Bladder microvascular endothelial cell (primary cell): ENCODE results near the gene ZFP37. TPM values are rescaled to one million over a fixed set of nuclear protein-coding genes. Genes with fewer than 3 reads are reported as not detected.

Experiments used
- total RNA-seq: library from RNA; depleted of rRNA; stranded (reverse); fragments of >200 nt; gene quantifications from 2 replicates; pipeline ENCODE4 v1.2.3, GENCODE V29; 2014

The ZFP37 gene
- 0.49 and 1.4 TPM in 2 replicates for total RNA-seq

DNA sequence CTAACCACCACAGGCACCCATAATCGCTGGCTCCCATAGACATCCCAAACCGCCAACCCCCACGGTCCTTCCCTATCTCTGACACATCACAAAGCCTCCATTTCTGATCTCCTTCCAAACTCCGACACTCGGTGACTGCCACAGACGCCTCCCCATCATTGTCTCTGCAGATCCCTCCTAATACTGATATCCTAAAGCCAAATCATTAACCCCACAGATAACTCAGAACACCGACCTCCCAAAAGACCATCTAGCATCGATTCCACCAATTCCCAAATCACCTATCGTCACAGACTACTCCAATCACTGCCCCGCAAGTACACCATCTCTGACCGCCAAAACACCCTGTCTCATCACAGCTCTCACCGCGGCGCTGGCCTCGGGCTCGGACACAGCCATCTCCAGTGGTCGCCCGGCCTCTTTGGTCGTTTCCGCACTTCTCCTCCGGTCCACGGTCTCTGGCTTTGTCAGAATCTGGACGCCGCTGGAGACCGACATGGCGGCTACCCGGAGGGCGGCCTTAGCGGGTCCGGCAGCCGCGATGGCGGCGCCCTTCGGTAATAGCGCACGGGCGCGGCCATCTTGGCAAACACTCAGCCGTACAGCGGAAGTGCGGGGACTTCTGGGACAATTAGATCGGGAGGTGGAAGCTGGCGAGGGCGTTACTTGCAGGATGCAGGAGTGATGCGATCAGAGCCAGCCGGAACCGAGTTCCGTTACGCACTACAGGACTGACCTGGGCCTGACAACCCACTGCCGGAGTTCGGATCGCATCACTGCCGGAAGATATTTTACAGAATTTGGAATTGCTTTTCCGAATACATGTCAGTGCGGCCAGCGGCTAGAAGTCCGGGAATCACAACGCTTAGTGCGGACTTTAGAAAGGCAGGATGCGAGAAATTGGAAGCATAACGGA lies at the start of gene ZFP37:
Gene ZFP37 (minus strand): TSS at position 534 of the 916 bp plus-strand sequence. CDS start 36 bp downstream, at position 498.

DNA sequence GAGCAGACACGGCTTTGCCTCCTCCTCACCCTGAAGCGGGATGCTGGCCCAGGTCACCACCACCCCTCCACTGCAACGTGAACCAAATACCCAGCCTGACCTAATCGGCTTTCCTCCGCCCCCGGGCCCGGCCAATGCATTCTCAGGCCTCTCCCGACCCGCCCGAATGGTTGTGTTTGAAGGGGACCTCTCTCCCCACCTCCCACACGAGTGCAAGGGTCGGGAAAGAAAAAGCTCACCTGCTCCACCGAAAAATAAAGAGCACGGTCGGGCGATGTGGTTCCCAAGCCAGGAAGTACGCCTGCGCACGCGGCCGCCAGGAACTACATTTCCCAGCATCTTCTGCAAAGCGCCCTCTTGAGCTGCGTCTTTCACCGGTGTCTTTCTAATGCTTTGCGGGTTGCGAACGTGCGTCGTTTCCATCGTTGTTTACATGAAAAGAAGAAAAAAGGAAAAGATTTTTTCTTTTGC lies 44.6 kb downstream of the ZFP37 start, which contains the start of gene ZNF883:
Gene ZNF883 (minus strand): TSS at position 282 of the 471 bp plus-strand sequence.

Other genes starting within 250 kb of the ZFP37 start
- not detected in 2 replicates for gene SLC46A2, start 165.8 kb downstream of the ZFP37 start, total RNA-seq
- gene ZNF883, start 44.5 kb downstream of the ZFP37 start, total RNA-seq: 0.16 and 0.50 TPM in 2 replicates
- gene SLC31A2, start 94.3 kb upstream of the ZFP37 start, total RNA-seq: 5.3 and 14.5 TPM in 2 replicates
- 9.9 and 21.0 TPM in 2 replicates for gene FKBP15, start 164.6 kb upstream of the ZFP37 start, total RNA-seq
- gene SLC31A1, start 164.8 kb upstream of the ZFP37 start, total RNA-seq: 8.9 and 15.4 TPM in 2 replicates
- 39.3 and 49.9 TPM in 2 replicates for gene CDC26, start 218.8 kb upstream of the ZFP37 start, total RNA-seq
- 20.2 and 29.1 TPM in 2 replicates for gene PRPF4, start 218.9 kb upstream of the ZFP37 start, total RNA-seq
- gene RNF183, start 246.7 kb upstream of the ZFP37 start, total RNA-seq: not detected in 2 replicates